H1 (cell line): ENCODE data around the gene SYCE1L. TPM values are rescaled to one million over a fixed set of nuclear protein-coding genes. Genes with fewer than 3 reads are reported as not detected.

Experiments used
- BRCA1 ChIP-seq: IDR thresholded peaks from 2 replicates; pipeline ENCODE4 v1.6.1; 2012; ENCODE audit warnings: low read depth, low read length, improper control_type of control experiment
- CHD1 ChIP-seq: IDR thresholded peaks from 2 replicates; pipeline ENCODE4 v1.6.1; 2012; ENCODE audit warnings: low read depth, low read length, improper control_type of control experiment
- CREB1 ChIP-seq: IDR thresholded peaks from 2 replicates; pipeline ENCODE4 v1.6.1; 2012; ENCODE audit warnings: inconsistent platforms
- EGR1 ChIP-seq: IDR thresholded peaks from 2 replicates; pipeline ENCODE4 v1.6.1; 2011; ENCODE audit warnings: low read depth, low read length, borderline replicate concordance
- GTF2F1 ChIP-seq: IDR thresholded peaks from 2 replicates; pipeline ENCODE4 v1.6.1; 2012; ENCODE audit warnings: low read depth, low read length, improper control_type of control experiment, borderline replicate concordance
- RBBP5 ChIP-seq: IDR thresholded peaks from 2 replicates; pipeline ENCODE4 v1.7.1; 2012; ENCODE audit warnings: low read depth, mild to moderate bottlenecking, inconsistent platforms, low read length, moderate library complexity, borderline replicate concordance
- RXRA ChIP-seq: IDR thresholded peaks from 2 replicates; pipeline ENCODE4 v1.6.1; 2011; ENCODE audit warnings: low read depth, mild to moderate bottlenecking, low read length, moderate library complexity; ENCODE audit not compliant: insufficient read depth
- TAF1 ChIP-seq: IDR thresholded peaks from 2 replicates; pipeline ENCODE4 v1.6.1; 2011; ENCODE audit warnings: mild to moderate bottlenecking, low read depth, low read length
- polyA plus RNA-seq, 7 experiments: library from polyadenylated mRNA; depleted of rRNA in 3 of 7; stranded (reverse) in 5 of 7; unstranded in 2 of 7; fragments of >200 nt in 5 of 7; fragments of 200-250 nt in 2 of 7; gene quantifications; 1 replicate in 5 of 7; 2 replicates in 1 of 7; 4 replicates in 1 of 7; pipeline versions ENCODE4 v1.2.1 to v1.2.3, GENCODE V29; 2011 to 2013; ENCODE audit warnings: missing spikeins in 2 of 7, mixed read lengths in 2 of 7
- total RNA-seq: library from RNA; stranded (reverse); fragmentation: NEBNext Ultra II Directional; extraction: Animal tissue kit (Norgen Biotek cat#: 25700); gene quantifications from 2 replicates; pipeline ENCODE4 v1.2.1, GENCODE V29; 2021

Gene SYCE1L
- total and polyA plus RNA-seq, 2 of the 8 experiments (the other 6 are each of a cell fraction or from before 2014, with no cell fraction given) = 5.8 to 6.8 TPM

- TF ChIP-seq CHD1 (no peak), TAF1 (no peak), EGR1 (no peak), RBBP5 (no peak), CREB1 (no peak), RXRA (no peak), BRCA1 (no peak), GTF2F1 (no peak)
- TF ChIP-seq, all 59 proteins: peak for 0
Observed at GRCh38 chr16:77250400-77250799, 51.2 kb downstream of the SYCE1L start (continued).

Other genes starting within 250 kb of the SYCE1L start
- 44.2 and 45.9 TPM in 2 replicates for gene MON1B, start 8.2 kb upstream of the SYCE1L start, total RNA-seq
- 20.0 and 42.4 TPM in 2 replicates for gene MON1B, start 8.2 kb upstream of the SYCE1L start, polyA plus RNA-seq (2011; rRNA removed)
- 0.19 TPM in 2 replicates for gene ADAMTS18, start 235.6 kb downstream of the SYCE1L start, total RNA-seq
- gene ADAMTS18, start 235.6 kb downstream of the SYCE1L start, polyA plus RNA-seq (2011; rRNA removed) = 0.05 and 0.16 TPM in 2 replicates